ENCODE measurements around the gene DOCK11.
"Not testable (repeated sequence)": the region's sequence is repeated elsewhere in the genome, so short reads cannot be mapped to it uniquely, and the experiment has no call there.

- TF ChIP-seq GABPA (IDR thresholded peaks at IDR 0.05; ENCODE audit: low read depth); CTCF (IDR thresholded peaks at IDR 0.05 in 2 of 3, conservative IDR thresholded peaks at IDR 0.05 in 1 of 3; ENCODE audit: control insufficient read depth in 2 of 3, extremely low read depth in 1 of 3, insufficient read depth in 1 of 3, low read depth in 3 of 3, low read length in 3 of 3); ESRRA (IDR thresholded peaks at IDR 0.05; ENCODE audit: low read length); CHD2 (IDR thresholded peaks at IDR 0.05; ENCODE audit: borderline replicate concordance, low read depth, low read length); ATF7 (IDR thresholded peaks at IDR 0.05; ENCODE audit: low read depth): not testable (repeated sequence)
Observed at GRCh38 chrX:118582926-118583325, 87.3 kb downstream of the DOCK11 start.
